Measurements from ENCODE around the gene PLK3. TPM values are rescaled to one million over a fixed set of nuclear protein-coding genes. Genes with fewer than 3 reads are reported as not detected.

The PLK3 gene
- total and polyA plus RNA-seq, 9 of the 15 experiments (the other 6 are each of a cell fraction or from before 2014, with no cell fraction given) = 0.52 to 22.7 (median 11.0) TPM

- 0 out of 2 replicates have a peak, but pooled peaks have one; percentile 12 for TF ChIP-seq ZNF224 (CRISPR knock-in tag; IDR thresholded peaks at IDR 0.05)
- TF ChIP-seq ZZZ3 (IDR thresholded peaks at IDR 0.05) = no peak
- TF ChIP-seq FOXA3 (CRISPR knock-in tag; conservative IDR thresholded peaks at IDR 0.05 in 1 of 2, IDR thresholded peaks at IDR 0.05 in 1 of 2) = peak in 1 of 2 experiments; percentile 66; a peak in 1 of 4 replicates
- no peak for TF ChIP-seq RCOR1 (IDR thresholded peaks at IDR 0.05; ENCODE audit: borderline replicate concordance in 1 of 2, low read depth in 2 of 2, low read length in 2 of 2)
- no peak for TF ChIP-seq SREBF1 (IDR thresholded peaks at IDR 0.05; ENCODE audit: borderline replicate concordance, low read depth, low read length)
- no peak for TF ChIP-seq ZNF133 (CRISPR knock-in tag; IDR thresholded peaks at IDR 0.05)
- no peak for TF ChIP-seq DLX4 (CRISPR knock-in tag; IDR thresholded peaks at IDR 0.05)
- TF ChIP-seq DPF2 (IDR thresholded peaks at IDR 0.05) = no peak
- TF ChIP-seq, protein P1, sequence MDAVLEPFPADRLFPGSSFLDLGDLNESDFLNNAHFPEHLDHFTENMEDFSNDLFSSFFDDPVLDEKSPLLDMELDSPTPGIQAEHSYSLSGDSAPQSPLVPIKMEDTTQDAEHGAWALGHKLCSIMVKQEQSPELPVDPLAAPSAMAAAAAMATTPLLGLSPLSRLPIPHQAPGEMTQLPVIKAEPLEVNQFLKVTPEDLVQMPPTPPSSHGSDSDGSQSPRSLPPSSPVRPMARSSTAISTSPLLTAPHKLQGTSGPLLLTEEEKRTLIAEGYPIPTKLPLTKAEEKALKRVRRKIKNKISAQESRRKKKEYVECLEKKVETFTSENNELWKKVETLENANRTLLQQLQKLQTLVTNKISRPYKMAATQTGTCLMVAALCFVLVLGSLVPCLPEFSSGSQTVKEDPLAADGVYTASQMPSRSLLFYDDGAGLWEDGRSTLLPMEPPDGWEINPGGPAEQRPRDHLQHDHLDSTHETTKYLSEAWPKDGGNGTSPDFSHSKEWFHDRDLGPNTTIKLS (IDR thresholded peaks at IDR 0.05; ENCODE audit: borderline replicate concordance, low read depth) = no peak
- no peak for TF ChIP-seq TRIM28 (IDR thresholded peaks at IDR 0.05)
- no peak for TF ChIP-seq PRPF4 (IDR thresholded peaks at IDR 0.05; ENCODE audit: insufficient read depth, low read depth, low read length, poor library complexity, severe bottlenecking)
- no peak for TF ChIP-seq SRSF7 (optimal IDR thresholded peaks at IDR 0.05; ENCODE audit: low read depth, low read length)
- no peak; the same call in 1 of the 2 replicates for TF ChIP-seq ZNF766 (CRISPR knock-in tag; conservative IDR thresholded peaks at IDR 0.05)
- TF ChIP-seq POLR2AphosphoS5 (IDR thresholded peaks at IDR 0.05; ENCODE audit: control insufficient read depth, insufficient read depth, low read depth, low read length) = no peak
- peak; percentile 33; the same call in 1 of the 2 replicates for TF ChIP-seq ARID4B (CRISPR knock-in tag; IDR thresholded peaks at IDR 0.05)
- 0 out of 4 replicates have a peak, but pooled peaks of 1 of the 2 experiments have one; percentile 40 for TF ChIP-seq MLLT1 (IDR thresholded peaks at IDR 0.05)
- peak; percentile 84; the same call in 1 of the 2 replicates for TF ChIP-seq TGIF2 (CRISPR knock-in tag; IDR thresholded peaks at IDR 0.05)
- TF ChIP-seq HDAC2 (IDR thresholded peaks at IDR 0.05) = no peak
- peak; percentile 78; the same call in 1 of the 2 replicates for TF ChIP-seq POLR2G (IDR thresholded peaks at IDR 0.05; ENCODE audit: low read depth, low read length)
These were observed 24.0 kb upstream of the PLK3 start (continued) for GRCh38 chr1:44775930-44776729.
